Type B pancreatic cell (in vitro differentiated cells): ENCODE results near the gene LSM14B. TPM values are rescaled to one million over a fixed set of nuclear protein-coding genes. Genes with fewer than 3 reads are reported as not detected.
"Not testable (repeated sequence)": the region's sequence is repeated elsewhere in the genome, so short reads cannot be mapped to it uniquely, and the experiment has no call there.

Experiments used
- DNase-seq: peaks from one replicate; pipeline ENCODE4 v3.0.0; 2021; ENCODE audit warnings: mixed read lengths; ENCODE audit not compliant: unreplicated experiment; ENCODE audit errors: extremely low spot score
- H3K27ac Mint-ChIP-seq: 2 replicates; pipeline ENCODE4 v1.8.0; 2021; ENCODE audit warnings: mild to moderate bottlenecking, mixed read lengths
- H3K27me3 Mint-ChIP-seq: 2 replicates; pipeline ENCODE4 v1.8.0; 2021; ENCODE audit warnings: mixed read lengths
- H3K36me3 Mint-ChIP-seq: 2 replicates; pipeline ENCODE4 v1.8.0; 2021; ENCODE audit warnings: mixed read lengths
- H3K4me1 Mint-ChIP-seq: one replicate; pipeline ENCODE4 v1.8.0; 2021; ENCODE audit warnings: mixed read lengths; ENCODE audit not compliant: unreplicated experiment
- H3K4me3 Mint-ChIP-seq: 2 replicates; pipeline ENCODE4 v1.8.0; 2021; ENCODE audit warnings: mild to moderate bottlenecking, mixed read lengths
- H3K9me3 Mint-ChIP-seq: 2 replicates; pipeline ENCODE4 v1.8.0; 2021; ENCODE audit warnings: mixed read lengths
- total RNA-seq: library from RNA; stranded (reverse); gene quantifications from 2 replicates; pipeline ENCODE4 v1.2.1, GENCODE V29; 2021; ENCODE audit warnings: low replicate concordance
- TF ChIP-seq, protein P1 (sequence below): fragments of 200-600 bp; sonication (generic); conservative IDR thresholded peaks from 2 replicates; pipeline ENCODE4 v1.5.0; 2021; ENCODE audit warnings: antibody characterized with exemption, mild to moderate bottlenecking

Gene LSM14B
- total RNA-seq, 1 donor from 2014 or later, result 66.3 TPM

DNA sequence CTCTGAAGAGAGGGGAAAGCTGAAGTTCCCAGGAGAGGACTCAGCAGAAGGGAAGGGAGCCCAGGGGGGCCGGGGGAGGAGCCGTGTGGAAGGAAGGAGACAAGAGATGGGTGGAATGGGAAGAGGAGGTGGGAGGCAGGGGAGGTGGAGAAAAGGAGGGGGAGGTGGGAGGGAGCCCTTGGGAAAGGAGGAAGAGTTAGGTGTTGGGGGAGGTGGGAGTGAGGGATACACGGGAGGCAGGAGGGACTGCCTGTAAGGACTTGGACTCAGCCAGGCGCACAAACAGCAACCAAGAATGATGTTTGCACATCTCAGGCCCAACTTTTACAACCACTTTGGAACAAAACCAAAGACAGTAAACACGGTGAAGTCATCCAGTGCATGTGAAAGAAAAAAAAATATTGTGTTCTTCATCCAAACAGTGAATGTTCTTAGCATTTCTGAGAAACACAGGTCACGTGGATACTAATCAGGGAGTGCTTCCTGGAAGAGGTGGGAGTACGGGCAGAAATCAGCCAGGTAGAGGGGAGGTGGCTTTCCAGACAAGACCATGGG is 17.4 kb upstream of the LSM14B start:
- Mint-ChIP-seq H3K9me3 (peaks cover 8% of the 10 kb centered on the region), H3K4me1 (no peaks in the 10 kb centered on the region), H3K27ac (no peak overlapping the region), H3K4me3 (no peak overlapping the region), H3K36me3 (no peaks in the 10 kb centered on the region), H3K27me3 (peaks cover 13% of the 10 kb centered on the region)
- TF ChIP-seq, protein P1, sequence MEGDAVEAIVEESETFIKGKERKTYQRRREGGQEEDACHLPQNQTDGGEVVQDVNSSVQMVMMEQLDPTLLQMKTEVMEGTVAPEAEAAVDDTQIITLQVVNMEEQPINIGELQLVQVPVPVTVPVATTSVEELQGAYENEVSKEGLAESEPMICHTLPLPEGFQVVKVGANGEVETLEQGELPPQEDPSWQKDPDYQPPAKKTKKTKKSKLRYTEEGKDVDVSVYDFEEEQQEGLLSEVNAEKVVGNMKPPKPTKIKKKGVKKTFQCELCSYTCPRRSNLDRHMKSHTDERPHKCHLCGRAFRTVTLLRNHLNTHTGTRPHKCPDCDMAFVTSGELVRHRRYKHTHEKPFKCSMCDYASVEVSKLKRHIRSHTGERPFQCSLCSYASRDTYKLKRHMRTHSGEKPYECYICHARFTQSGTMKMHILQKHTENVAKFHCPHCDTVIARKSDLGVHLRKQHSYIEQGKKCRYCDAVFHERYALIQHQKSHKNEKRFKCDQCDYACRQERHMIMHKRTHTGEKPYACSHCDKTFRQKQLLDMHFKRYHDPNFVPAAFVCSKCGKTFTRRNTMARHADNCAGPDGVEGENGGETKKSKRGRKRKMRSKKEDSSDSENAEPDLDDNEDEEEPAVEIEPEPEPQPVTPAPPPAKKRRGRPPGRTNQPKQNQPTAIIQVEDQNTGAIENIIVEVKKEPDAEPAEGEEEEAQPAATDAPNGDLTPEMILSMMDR, result no peak
- no peak for DNase-seq

DNA sequence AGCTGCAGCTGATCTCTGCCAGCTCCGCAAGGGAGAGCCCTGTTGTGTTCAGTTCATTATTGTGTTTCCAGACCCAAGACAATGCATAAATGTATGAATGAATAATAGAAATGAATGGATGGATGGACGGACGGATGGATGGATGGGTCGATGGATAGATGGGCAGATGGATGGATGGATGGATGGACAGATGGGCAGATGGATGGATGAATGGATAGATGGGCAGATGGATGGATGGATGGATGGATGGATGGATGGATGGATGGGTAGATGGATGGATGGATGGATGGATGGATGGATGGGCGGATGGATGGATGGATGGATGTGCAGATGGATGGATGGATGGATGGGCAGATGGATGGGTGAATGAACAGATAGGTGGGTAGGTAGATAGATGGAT is 16.7 kb upstream of the LSM14B start:
- no peak overlapping the region for H3K27ac Mint-ChIP-seq

DNA sequence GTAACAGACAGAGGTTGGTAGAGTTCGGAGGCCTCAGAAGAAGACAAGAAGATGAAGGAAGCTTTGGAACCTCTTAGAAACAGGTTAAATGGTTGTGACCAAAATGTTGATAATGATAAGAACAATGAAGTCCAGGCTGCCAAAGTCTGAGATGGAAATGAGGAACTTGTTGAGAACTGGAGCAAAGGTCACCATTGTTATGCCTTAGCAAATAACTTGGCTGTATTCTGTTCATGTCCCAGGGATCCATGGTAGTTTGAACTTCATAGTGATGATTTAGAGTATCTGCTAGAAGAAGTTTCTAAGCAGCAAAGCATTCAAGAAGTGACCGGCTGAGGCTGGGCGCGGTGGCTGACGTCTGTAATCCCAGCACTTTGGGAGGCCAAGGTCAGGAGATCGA is 11.1 kb upstream of the LSM14B start:
- no peak for DNase-seq
- TF ChIP-seq, protein P1, result no peak
- Mint-ChIP-seq H3K9me3 (peaks cover 8% of the 10 kb centered on the region), H3K27ac (no peak overlapping the region), H3K4me3 (no peak overlapping the region), H3K27me3 (peaks cover 11% of the 10 kb centered on the region), H3K36me3 (no peaks in the 10 kb centered on the region), H3K4me1 (no peaks in the 10 kb centered on the region)

More for the DNA sequence above, 16.7 kb upstream of the LSM14B start:
- Mint-ChIP-seq H3K4me3 (no peak overlapping the region), H3K27me3 (peaks cover 13% of the 10 kb centered on the region), H3K9me3 (peaks cover 8% of the 10 kb centered on the region), H3K36me3 (no peaks in the 10 kb centered on the region), H3K4me1 (no peaks in the 10 kb centered on the region)
- DNase-seq, result no peak
- TF ChIP-seq, protein P1, result no peak

DNA sequence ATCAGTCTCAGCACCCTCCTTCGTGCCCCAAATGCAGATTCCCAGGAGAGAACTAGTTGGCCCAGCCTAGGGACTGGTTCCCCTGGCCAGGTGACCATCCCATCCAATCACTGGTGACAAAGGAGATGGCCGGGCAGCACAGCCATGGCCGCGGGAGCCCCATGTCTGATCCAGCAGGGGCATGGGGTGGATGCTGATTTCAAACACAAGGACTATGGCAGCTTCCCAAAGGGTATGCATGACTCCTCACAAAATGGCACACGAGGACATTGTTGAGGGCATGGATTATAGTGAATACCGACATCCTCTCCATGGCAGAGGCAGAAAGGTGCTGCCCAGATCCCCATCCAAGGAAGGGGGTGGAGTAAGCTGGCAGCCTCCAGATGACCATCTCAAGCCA is 9.9 kb upstream of the LSM14B start:
- Mint-ChIP-seq H3K4me3 (no peak overlapping the region), H3K4me1 (no peaks in the 10 kb centered on the region), H3K36me3 (no peaks in the 10 kb centered on the region), H3K27me3 (peaks cover 15% of the 10 kb centered on the region), H3K9me3 (peaks cover 8% of the 10 kb centered on the region), H3K27ac (no peak overlapping the region)
- TF ChIP-seq, protein P1, result no peak
- DNase-seq, result no peak

DNA sequence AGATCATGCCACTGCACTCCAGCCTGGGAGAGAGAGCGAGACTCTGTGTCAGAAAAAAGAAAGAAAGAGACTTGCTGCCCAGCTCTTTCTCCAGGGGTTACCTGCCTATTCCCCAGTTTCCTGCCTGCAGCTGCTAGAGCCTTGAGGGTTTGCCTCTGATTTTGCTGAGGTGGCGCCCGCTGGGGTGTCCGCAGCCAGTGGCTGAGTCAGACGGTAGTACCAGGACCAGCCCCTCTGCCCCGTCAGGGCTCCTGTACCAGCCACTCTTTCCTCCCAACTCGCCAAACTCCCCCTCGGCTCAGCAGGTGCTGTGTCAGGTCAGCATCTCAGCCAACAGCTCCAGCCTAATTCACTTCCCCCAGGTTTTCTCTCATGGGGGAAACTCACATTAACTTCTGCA is 7.4 kb upstream of the LSM14B start:
- no peaks in the 10 kb centered on the region for H3K9me3 Mint-ChIP-seq
- no peaks in the 10 kb centered on the region for H3K4me1 Mint-ChIP-seq
- H3K36me3 Mint-ChIP-seq, result no peaks in the 10 kb centered on the region
- TF ChIP-seq, protein P1, result no peak
- H3K27me3 Mint-ChIP-seq, result peaks cover 25% of the 10 kb centered on the region
- H3K27ac Mint-ChIP-seq, result no peak overlapping the region
- H3K4me3 Mint-ChIP-seq, result no peak overlapping the region
- no peak for DNase-seq

DNA sequence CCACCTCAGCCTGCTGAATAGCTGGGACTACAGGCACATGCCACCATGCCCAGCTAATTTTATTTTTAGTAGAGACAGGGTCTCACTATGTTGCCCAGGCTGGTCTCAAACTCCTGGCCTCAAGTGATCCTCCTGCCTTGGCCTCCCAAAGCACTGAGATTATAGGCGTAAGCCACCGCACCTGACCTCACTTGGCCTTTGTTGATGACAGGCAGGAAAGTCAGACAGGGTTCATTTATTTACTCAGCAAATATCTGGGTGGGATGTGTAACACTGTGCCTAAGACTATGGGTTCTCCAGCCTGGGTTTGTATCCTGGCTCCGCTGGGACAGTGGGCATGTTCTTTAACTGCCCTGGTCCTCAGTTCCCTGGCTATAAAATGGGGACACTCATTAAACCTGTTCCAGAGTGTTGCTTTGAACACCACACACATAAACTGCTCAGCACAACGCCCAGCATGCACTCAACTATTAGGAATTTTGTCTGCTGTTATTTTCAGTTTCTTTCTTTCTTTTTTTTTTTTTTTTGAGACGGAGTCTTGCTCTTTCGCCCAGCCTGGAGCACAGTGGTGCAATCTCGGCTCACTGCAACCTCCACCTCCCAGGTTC is 6.4 kb upstream of the LSM14B start:
- H3K27ac Mint-ChIP-seq, H3K4me3 Mint-ChIP-seq, H3K4me1 Mint-ChIP-seq, H3K9me3 Mint-ChIP-seq, DNase-seq, H3K36me3 Mint-ChIP-seq: not testable (repeated sequence)
- H3K27me3 Mint-ChIP-seq, result peaks cover 25% of the 10 kb centered on the region
